ENCODE measurements around the gene LSM3.
A peak's percentile ranks its signal among the peaks of the same experiment; 100 is the strongest.

LSM3 gene

GRCh38 chr3:14200841-14201240 is 22.2 kb downstream of the LSM3 start:
- no peak for DNase-seq (ENCODE audit: low read depth)

- DNase-seq (ENCODE audit: low read depth) = no peak
These were observed 23.5 kb downstream of the LSM3 start for GRCh38 chr3:14201940-14202684.

- DNase-seq (ENCODE audit: low read depth) = no peak
These were observed 24.4 kb downstream of the LSM3 start for GRCh38 chr3:14202874-14203520.

GRCh38 chr3:14203521-14204079 is 25.0 kb downstream of the LSM3 start:
- peak; percentile 10 for DNase-seq (ENCODE audit: low read depth)

GRCh38 chr3:14204515-14205284 is 26.1 kb downstream of the LSM3 start:
- no peak for DNase-seq (ENCODE audit: low read depth)

- no peak for DNase-seq (ENCODE audit: low read depth)
These were observed 28.0 kb downstream of the LSM3 start for GRCh38 chr3:14206548-14207177.

GRCh38 chr3:14208168-14208567 is 29.6 kb downstream of the LSM3 start:
- DNase-seq (ENCODE audit: low read depth) = no peak

GRCh38 chr3:14208977-14209394 is 30.4 kb downstream of the LSM3 start:
- no peak for DNase-seq (ENCODE audit: low read depth)

- no peak for DNase-seq (ENCODE audit: low read depth)
These were observed 31.1 kb downstream of the LSM3 start for GRCh38 chr3:14209581-14210289.

GRCh38 chr3:14210290-14210688 is 31.7 kb downstream of the LSM3 start:
- DNase-seq (ENCODE audit: low read depth) = no peak

GRCh38 chr3:14210843-14211594 is 32.4 kb downstream of the LSM3 start:
- DNase-seq (ENCODE audit: low read depth) = no peak

GRCh38 chr3:14211621-14212020 is 33.0 kb downstream of the LSM3 start:
- DNase-seq (ENCODE audit: low read depth) = no peak

- DNase-seq (ENCODE audit: low read depth) = no peak
These were observed 33.4 kb downstream of the LSM3 start for GRCh38 chr3:14212032-14212431.

- DNase-seq (ENCODE audit: low read depth) = no peak
These were observed 34.6 kb downstream of the LSM3 start for GRCh38 chr3:14213066-14213774.

GRCh38 chr3:14214764-14215163 is 36.1 kb downstream of the LSM3 start:
- no peak for DNase-seq (ENCODE audit: low read depth)

- peak; percentile 4 for DNase-seq (ENCODE audit: low read depth)
These were observed 37.8 kb downstream of the LSM3 start for GRCh38 chr3:14216257-14217048.

- no peak for DNase-seq (ENCODE audit: low read depth)
These were observed 39.7 kb downstream of the LSM3 start for GRCh38 chr3:14218355-14218754.

GRCh38 chr3:14220933-14221332 is 42.3 kb downstream of the LSM3 start:
- no peak for DNase-seq (ENCODE audit: low read depth)

GRCh38 chr3:14221902-14222301 is 43.3 kb downstream of the LSM3 start:
- DNase-seq (ENCODE audit: low read depth) = no peak
